ENCODE data around the gene SORBS1. TPM values are rescaled to one million over a fixed set of nuclear protein-coding genes. Genes with fewer than 3 reads are reported as not detected.

The SORBS1 gene
- total RNA-seq, 1 experiment from 2014 or later, result 4.1 TPM

DNA sequence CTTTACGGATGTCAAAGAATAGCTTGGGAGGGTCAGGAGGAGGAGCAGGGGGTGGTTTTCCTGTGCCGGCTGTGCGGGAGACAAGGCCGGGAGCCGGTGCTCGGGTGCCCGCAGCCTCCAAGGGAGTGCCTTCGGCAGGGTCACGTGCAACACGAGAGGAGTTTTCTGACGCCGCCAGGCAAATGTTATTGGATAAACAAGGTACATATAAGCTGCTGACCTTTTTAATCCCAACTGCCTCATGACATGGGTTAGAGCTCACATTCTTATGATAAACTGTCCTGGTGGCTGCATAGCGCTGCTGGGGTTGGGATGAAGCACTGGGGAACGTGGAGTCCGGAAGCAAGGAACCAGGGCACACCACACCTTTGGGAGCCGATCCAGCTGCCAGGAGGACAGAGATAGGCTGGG is 145.5 kb downstream of the SORBS1 start:
- intact Hi-C loops (cut with micrococcal nuclease), result no loop called here
- H3K9me2 ChIP-seq (replicated peaks; ENCODE audit: low read length), result no peaks in the 10 kb centered on the region
- DNase-seq (no peak), ATAC-seq (no peak)
- no peaks in the 10 kb centered on the region for H4K20me1 ChIP-seq (ENCODE audit: low read length)
- no peaks in the 10 kb centered on the region for H3F3A ChIP-seq (ENCODE audit: low read length, unreplicated experiment)
- H3K27ac ChIP-seq (ENCODE audit: low read length), result no peak overlapping the region
- H3K79me2 ChIP-seq (ENCODE audit: low read length), result no peaks in the 10 kb centered on the region
- TF ChIP-seq, protein P1, sequence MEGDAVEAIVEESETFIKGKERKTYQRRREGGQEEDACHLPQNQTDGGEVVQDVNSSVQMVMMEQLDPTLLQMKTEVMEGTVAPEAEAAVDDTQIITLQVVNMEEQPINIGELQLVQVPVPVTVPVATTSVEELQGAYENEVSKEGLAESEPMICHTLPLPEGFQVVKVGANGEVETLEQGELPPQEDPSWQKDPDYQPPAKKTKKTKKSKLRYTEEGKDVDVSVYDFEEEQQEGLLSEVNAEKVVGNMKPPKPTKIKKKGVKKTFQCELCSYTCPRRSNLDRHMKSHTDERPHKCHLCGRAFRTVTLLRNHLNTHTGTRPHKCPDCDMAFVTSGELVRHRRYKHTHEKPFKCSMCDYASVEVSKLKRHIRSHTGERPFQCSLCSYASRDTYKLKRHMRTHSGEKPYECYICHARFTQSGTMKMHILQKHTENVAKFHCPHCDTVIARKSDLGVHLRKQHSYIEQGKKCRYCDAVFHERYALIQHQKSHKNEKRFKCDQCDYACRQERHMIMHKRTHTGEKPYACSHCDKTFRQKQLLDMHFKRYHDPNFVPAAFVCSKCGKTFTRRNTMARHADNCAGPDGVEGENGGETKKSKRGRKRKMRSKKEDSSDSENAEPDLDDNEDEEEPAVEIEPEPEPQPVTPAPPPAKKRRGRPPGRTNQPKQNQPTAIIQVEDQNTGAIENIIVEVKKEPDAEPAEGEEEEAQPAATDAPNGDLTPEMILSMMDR (conservative IDR thresholded peaks at IDR 0.05; ENCODE audit: low read depth, low read length), result no peak
- TF ChIP-seq EZH2phosphoT487 (IDR thresholded peaks at IDR 0.05; ENCODE audit: borderline replicate concordance, low read length), result no peak
- no peak for TF ChIP-seq EZH2 (IDR thresholded peaks at IDR 0.05; ENCODE audit: low read length, unreplicated experiment)
- H3K9me3 ChIP-seq (ENCODE audit: low read length), result no peaks in the 10 kb centered on the region
- no peak overlapping the region for H3K4me2 ChIP-seq (ENCODE audit: low read length)
- no peak overlapping the region for H3K9ac ChIP-seq (ENCODE audit: low read length)
- BruUV-seq (replicated peaks), result no TSS peak
- H3K4me1 ChIP-seq (ENCODE audit: insufficient read depth, low read length), result no peaks in the 10 kb centered on the region
- H3K4me3 ChIP-seq (ENCODE audit: low read length), result no peak overlapping the region
- H3K27me3 ChIP-seq (ENCODE audit: low read length), result no peaks in the 10 kb centered on the region
- CTCF ChIA-PET, result no interaction called here
- H3K36me3 ChIP-seq (ENCODE audit: low read depth, low read length), result no peaks in the 10 kb centered on the region
- POLR2A ChIA-PET (ENCODE audit: unreplicated experiment), result no interaction called here
- no peak overlapping the region for H2AFZ ChIP-seq (ENCODE audit: low read length)

DNA sequence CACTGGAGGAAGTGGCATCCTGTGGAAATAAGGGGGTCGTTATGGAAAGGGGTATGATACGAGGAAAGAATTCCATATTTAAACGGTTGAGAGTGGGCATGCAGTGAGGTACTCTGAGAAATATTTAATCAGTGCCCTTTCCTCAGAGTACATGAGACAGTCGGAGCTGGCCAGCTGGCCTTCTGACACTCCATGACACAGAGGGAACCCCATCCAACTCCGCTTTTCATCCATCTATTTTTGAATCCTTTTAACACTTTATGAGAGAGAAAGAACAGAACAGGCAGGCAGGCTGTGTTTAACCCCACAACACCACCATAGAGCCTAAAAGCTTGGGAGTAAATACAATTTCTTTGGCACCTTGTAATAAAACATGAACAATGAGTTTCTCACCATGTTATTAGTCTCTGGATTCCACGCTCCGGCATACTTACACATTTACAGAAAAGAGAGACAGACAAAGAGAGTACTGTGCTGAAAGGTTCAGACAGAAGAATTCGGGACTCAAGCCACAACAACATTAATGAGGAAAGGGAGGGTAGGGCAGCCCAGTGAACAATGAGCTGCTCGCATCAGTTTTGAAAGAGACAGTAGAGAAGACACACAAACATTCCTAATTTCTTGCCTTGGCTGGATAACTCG is 146.2 kb downstream of the SORBS1 start:
- no TSS peak for BruUV-seq (replicated peaks)
- no peak overlapping the region for H2AFZ ChIP-seq (ENCODE audit: low read length)
- ATAC-seq (no peak), DNase-seq (no peak)
- ChIA-PET POLR2A (ENCODE audit: unreplicated experiment) (no interaction called here), CTCF (no interaction called here)
- H3F3A ChIP-seq (ENCODE audit: low read length, unreplicated experiment), result no peaks in the 10 kb centered on the region
- H3K36me3 ChIP-seq (ENCODE audit: low read depth, low read length), result no peaks in the 10 kb centered on the region
- intact Hi-C loops (cut with micrococcal nuclease), result no loop called here
- peaks cover 7% of the 10 kb centered on the region for H3K4me1 ChIP-seq (ENCODE audit: insufficient read depth, low read length)
- TF ChIP-seq EZH2phosphoT487 (IDR thresholded peaks at IDR 0.05; ENCODE audit: borderline replicate concordance, low read length), result no peak
- TF ChIP-seq, protein P1 (conservative IDR thresholded peaks at IDR 0.05; ENCODE audit: low read depth, low read length), result no peak
- TF ChIP-seq EZH2 (IDR thresholded peaks at IDR 0.05; ENCODE audit: low read length, unreplicated experiment), result no peak
- no peaks in the 10 kb centered on the region for H3K27me3 ChIP-seq (ENCODE audit: low read length)
- no peak overlapping the region for H3K27ac ChIP-seq (ENCODE audit: low read length)
- H3K79me2 ChIP-seq (ENCODE audit: low read length), result no peaks in the 10 kb centered on the region
- no peaks in the 10 kb centered on the region for H3K9me3 ChIP-seq (ENCODE audit: low read length)
- H3K9me2 ChIP-seq (replicated peaks; ENCODE audit: low read length), result no peaks in the 10 kb centered on the region
- H3K4me2 ChIP-seq (ENCODE audit: low read length), result no peak overlapping the region
- H4K20me1 ChIP-seq (ENCODE audit: low read length), result no peaks in the 10 kb centered on the region
- H3K4me3 ChIP-seq (ENCODE audit: low read length), result no peak overlapping the region
- H3K9ac ChIP-seq (ENCODE audit: low read length), result no peak overlapping the region

DNA sequence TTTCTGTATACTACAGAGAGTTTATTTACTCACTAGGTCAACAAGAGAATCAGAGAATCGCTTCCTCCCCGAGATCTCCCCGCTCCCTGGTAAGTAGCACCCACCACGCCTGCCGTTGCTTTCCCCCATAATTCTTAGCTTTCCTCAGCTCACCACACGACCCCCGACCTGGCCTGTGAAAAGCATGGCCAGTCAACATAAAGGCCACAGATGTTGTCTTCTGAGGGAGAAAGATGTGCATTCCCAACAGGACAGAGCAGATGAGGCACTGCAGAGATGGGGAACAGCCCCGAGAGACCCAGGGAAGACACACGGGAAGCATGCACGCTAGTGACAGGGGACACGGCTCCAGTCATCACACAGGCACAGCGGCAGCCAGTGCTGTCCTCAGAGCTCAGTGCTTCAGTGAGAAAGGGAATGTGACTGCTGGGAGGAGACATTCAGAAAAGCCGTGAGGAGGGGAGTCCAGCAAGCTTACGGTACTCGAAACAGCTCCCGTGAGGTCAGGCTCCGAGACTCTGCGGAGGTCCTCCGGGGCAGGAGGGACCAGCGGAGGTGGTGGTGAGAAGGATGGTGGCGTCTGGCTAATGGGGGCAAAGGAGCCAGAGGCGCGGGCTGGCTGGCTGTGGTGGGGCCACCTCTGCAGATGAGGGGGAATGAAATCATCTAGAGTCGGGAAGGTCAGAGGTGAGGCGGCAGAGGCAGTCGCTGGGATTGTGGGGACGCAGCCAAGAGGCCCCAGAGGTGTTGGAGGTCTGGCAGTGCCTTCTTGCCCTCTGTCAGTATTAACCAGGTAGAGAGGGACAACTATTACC is 146.9 kb downstream of the SORBS1 start:
- no TSS peak for BruUV-seq (replicated peaks)
- H3K27ac ChIP-seq (ENCODE audit: low read length), result no peak overlapping the region
- DNase-seq (no peak), ATAC-seq (no peak)
- ChIA-PET POLR2A (ENCODE audit: unreplicated experiment) (interaction anchor here (0.6 kb wide), 1 partner anchor 31 kb away, joined by 3 read pairs; no protein-coding TSS in a partner anchor), CTCF (no interaction called here)
- no peak for TF ChIP-seq EZH2 (IDR thresholded peaks at IDR 0.05; ENCODE audit: low read length, unreplicated experiment)
- TF ChIP-seq, protein P1 (conservative IDR thresholded peaks at IDR 0.05; ENCODE audit: low read depth, low read length), result no peak
- TF ChIP-seq EZH2phosphoT487 (IDR thresholded peaks at IDR 0.05; ENCODE audit: borderline replicate concordance, low read length), result no peak
- no peak overlapping the region for H2AFZ ChIP-seq (ENCODE audit: low read length)
- H3K9me2 ChIP-seq (replicated peaks; ENCODE audit: low read length), result no peaks in the 10 kb centered on the region
- H3K27me3 ChIP-seq (ENCODE audit: low read length), result no peaks in the 10 kb centered on the region
- no peaks in the 10 kb centered on the region for H3K36me3 ChIP-seq (ENCODE audit: low read depth, low read length)
- no peak overlapping the region for H3K9ac ChIP-seq (ENCODE audit: low read length)
- no peaks in the 10 kb centered on the region for H3K79me2 ChIP-seq (ENCODE audit: low read length)
- peaks cover 3% of the 10 kb centered on the region for H3F3A ChIP-seq (ENCODE audit: low read length, unreplicated experiment)
- peaks cover 14% of the 10 kb centered on the region for H3K4me1 ChIP-seq (ENCODE audit: insufficient read depth, low read length)
- no peaks in the 10 kb centered on the region for H4K20me1 ChIP-seq (ENCODE audit: low read length)
- H3K4me3 ChIP-seq (ENCODE audit: low read length), result no peak overlapping the region
- intact Hi-C loops (cut with micrococcal nuclease), result no loop called here
- no peaks in the 10 kb centered on the region for H3K9me3 ChIP-seq (ENCODE audit: low read length)
- no peak overlapping the region for H3K4me2 ChIP-seq (ENCODE audit: low read length)
